ENCODE measurements around the gene SCGB1D1.

Gene SCGB1D1

GRCh38 chr11:62233730-62234129, 43.7 kb downstream of the SCGB1D1 start:
- no peak for DNase-seq (ENCODE audit: low spot score)

GRCh38 chr11:62236187-62236586, 46.2 kb downstream of the SCGB1D1 start:
- DNase-seq (ENCODE audit: low spot score): no peak

DNA sequence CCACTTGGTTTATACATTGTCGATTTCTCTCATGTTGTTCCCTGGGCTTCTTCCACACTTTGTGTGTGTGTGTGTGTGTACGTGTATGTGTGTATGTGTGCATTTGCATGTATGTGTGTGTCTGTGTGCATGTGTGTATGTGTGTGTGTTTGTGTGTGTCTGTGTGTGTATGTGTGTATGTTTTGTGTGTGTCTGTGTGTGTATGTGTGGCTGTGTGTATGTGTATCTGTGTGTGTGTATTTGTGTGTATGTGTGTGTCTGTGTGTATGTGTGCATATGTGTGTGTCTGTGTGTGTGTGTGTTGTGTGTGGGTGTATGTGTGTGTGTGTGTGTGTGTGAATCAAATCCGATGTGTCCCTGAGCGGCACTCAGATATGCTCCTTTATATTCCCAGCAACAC, 47.5 kb downstream of the SCGB1D1 start:
- no peak for DNase-seq (ENCODE audit: low spot score)

GRCh38 chr11:62238151-62238550, 48.1 kb downstream of the SCGB1D1 start:
- DNase-seq (ENCODE audit: low spot score): no peak

GRCh38 chr11:62241095-62241494, 51.1 kb downstream of the SCGB1D1 start:
- DNase-seq (ENCODE audit: low spot score): no peak

- DNase-seq (ENCODE audit: low spot score): no peak
These were observed 52.0 kb downstream of the SCGB1D1 start, which contains the start of gene SCGB1D2 for GRCh38 chr11:62242021-62242420. TSS of gene SCGB1D2 (plus strand) at chr11:62242239. CDS start at chr11:62242308, 69 bp downstream.

Data from AG20443 (cell line).